A549 (cell line): Measurements from ENCODE around the gene CCDC71. TPM values are rescaled to one million over a fixed set of nuclear protein-coding genes. Genes with fewer than 3 reads are reported as not detected.

ENCODE experiments used
- ATAC-seq, 2 experiments: fragments of 200-7000 bp in 1 of 2; fragments of >200 bp in 1 of 2; cut with Nextera tagmentation in 1 of 2; cut with Tn5 transposase in 1 of 2; 3 replicates each; pipeline versions ENCODE4 v1.8.0 to v1.9.1; 2018 to 2020; ENCODE audit warnings: mild to moderate bottlenecking in 1 of 2, moderate library complexity in 1 of 2
- CTCF ChIA-PET: fragments of 300-600 bp; sonication (Branson Sonifier 250); formaldehyde crosslinking; extraction: SDS; loops from one replicate; lab custom pipeline; 2021; ENCODE audit warnings: antibody characterized with exemption, inconsistent platforms; lab: Yijun Ruan, JAX
- POLR2A ChIA-PET: fragments of 350-600 bp; formaldehyde crosslinking; extraction: SDS; loops from one replicate; lab custom pipeline; 2021; ENCODE audit warnings: antibody characterized with exemption, inconsistent platforms; lab: Yijun Ruan, JAX
- DNase-seq, 2 experiments: peaks; one replicate each; pipeline versions ENCODE4 v3.0.0 to v3.0.0-alpha.2; 2011 to 2016; ENCODE audit warnings: low read depth in 1 of 2, low spot score in 1 of 2
- FAIRE-seq: peaks from 2 replicates; lab custom pipeline; 2011; peaks lifted over from hg19 to GRCh38; lab: Jason Lieb, UNC
- H3K27ac ChIP-seq, 2 experiments: fragments of >200 bp; sonication (Bioruptor Twin); formaldehyde crosslinking; 3 replicates each; pipeline ENCODE4 v1.5.1; 2016 to 2017
- H3K4me1 ChIP-seq: fragments of >200 bp; sonication (Bioruptor Twin); formaldehyde crosslinking; 3 replicates; pipeline ENCODE4 v1.6.1; 2016
- H3K4me2 ChIP-seq: fragments of >200 bp; sonication (Bioruptor Twin); formaldehyde crosslinking; 3 replicates; pipeline ENCODE4 v1.6.1; 2016
- H3K4me3 ChIP-seq: fragments of >200 bp; sonication (Bioruptor Twin); formaldehyde crosslinking; 3 replicates; pipeline ENCODE4 v1.5.1; 2016
- H3K9me3 ChIP-seq: fragments of >200 bp; sonication (Bioruptor Twin); formaldehyde crosslinking; 3 replicates; pipeline ENCODE4 v1.6.1; 2016
- ATOH8 ChIP-seq: fragments of 250-450 bp; sonication (Bioruptor Pico); IDR thresholded peaks from 2 replicates; pipeline ENCODE4 v1.5.0; 2020; ENCODE audit warnings: low read depth, mild to moderate bottlenecking, moderate library complexity
- BHLHE40 ChIP-seq: IDR thresholded peaks from 2 replicates; pipeline ENCODE4 v1.6.1; 2012; ENCODE audit warnings: low read depth, low read length, inconsistent platforms
- CHD2 ChIP-seq: fragments of 150-350 bp; IDR thresholded peaks from 2 replicates; pipeline ENCODE4 v1.6.1; 2014; ENCODE audit warnings: low read length; ENCODE audit not compliant: partially characterized antibody
- EHF ChIP-seq: fragments of 250-450 bp; sonication (Bioruptor Pico); IDR thresholded peaks from 2 replicates; pipeline ENCODE4 v1.5.0; 2020; ENCODE audit warnings: mild to moderate bottlenecking
- ELK1 ChIP-seq: fragments of 150-350 bp; IDR thresholded peaks from 2 replicates; pipeline ENCODE4 v1.6.1; 2014; ENCODE audit warnings: low read depth, mild to moderate bottlenecking, low read length
- ESRRA ChIP-seq: fragments of 150-350 bp; IDR thresholded peaks from 2 replicates; pipeline ENCODE4 v1.6.1; 2014; ENCODE audit warnings: mild to moderate bottlenecking, low read length, borderline replicate concordance
- FOSB ChIP-seq: fragments of 250-450 bp; sonication (Bioruptor Pico); IDR thresholded peaks from 2 replicates; pipeline ENCODE4 v1.5.0; 2020; ENCODE audit warnings: mild to moderate bottlenecking, moderate library complexity
- FOXS1 ChIP-seq: fragments of 250-450 bp; sonication (Bioruptor Pico); IDR thresholded peaks from 2 replicates; pipeline ENCODE4 v1.5.0; 2020; ENCODE audit warnings: mild to moderate bottlenecking, moderate library complexity
- HES2 ChIP-seq: fragments of >200 bp; sonication (Bioruptor Twin); formaldehyde crosslinking; IDR thresholded peaks from 2 replicates; pipeline ENCODE4 v1.6.1; 2016
- HMGXB4 ChIP-seq: fragments of 250-450 bp; sonication (Bioruptor Pico); IDR thresholded peaks from 2 replicates; pipeline ENCODE4 v1.5.0; 2021; ENCODE audit warnings: mild to moderate bottlenecking, moderate library complexity, borderline replicate concordance
- HOXB13 ChIP-seq: fragments of 250-450 bp; sonication (Bioruptor Pico); IDR thresholded peaks from 2 replicates; pipeline ENCODE4 v1.5.0; 2020; ENCODE audit warnings: low read depth, mild to moderate bottlenecking, moderate library complexity
- JUN ChIP-seq, 2 experiments: fragments of >200 bp; sonication (Bioruptor Twin); formaldehyde crosslinking; IDR thresholded peaks; 2 replicates in 1 of 2; 3 replicates in 1 of 2; pipeline ENCODE4 v1.6.1; 2016 to 2017
- KDM1A ChIP-seq: fragments of 200-600 bp; sonication (generic); IDR thresholded peaks from 2 replicates; pipeline ENCODE4 v1.6.1; 2016; ENCODE audit warnings: low read depth, mild to moderate bottlenecking
- MAFK ChIP-seq: fragments of 450-650 bp; IDR thresholded peaks from 2 replicates; pipeline ENCODE4 v1.6.1; 2014; ENCODE audit not compliant: partially characterized antibody
- MAX ChIP-seq: IDR thresholded peaks from 2 replicates; pipeline ENCODE4 v1.6.1; 2012
- NFE2L2 ChIP-seq: fragments of 150-350 bp; conservative IDR thresholded peaks from 2 replicates; pipeline ENCODE4 v1.6.1; 2014; ENCODE audit warnings: low read length
- PHF8 ChIP-seq: fragments of 200-600 bp; sonication (generic); IDR thresholded peaks from 2 replicates; pipeline ENCODE4 v1.6.1; 2016; ENCODE audit warnings: low read depth, mild to moderate bottlenecking, antibody characterized with exemption, moderate library complexity, borderline replicate concordance
- RAD21 ChIP-seq, 2 experiments: fragments of >200 bp in 1 of 2; sonication (Bioruptor Twin) in 1 of 2; formaldehyde crosslinking in 1 of 2; IDR thresholded peaks in 1 of 2; conservative IDR thresholded peaks in 1 of 2; 2 replicates in 1 of 2; 3 replicates in 1 of 2; pipeline ENCODE4 v1.6.1; 2012 to 2018; ENCODE audit warnings: inconsistent platforms in 1 of 2
- RCOR1 ChIP-seq: fragments of 150-350 bp; IDR thresholded peaks from 2 replicates; pipeline ENCODE4 v1.6.1; 2014; ENCODE audit warnings: antibody characterized with exemption, low read length, low read depth
- REST ChIP-seq: fragments of 200-600 bp; sonication (generic); IDR thresholded peaks from 2 replicates; pipeline ENCODE4 v1.6.1; 2016; ENCODE audit warnings: antibody characterized with exemption, mild to moderate bottlenecking, moderate library complexity
- RFX5 ChIP-seq: fragments of 450-650 bp; IDR thresholded peaks from 2 replicates; pipeline ENCODE4 v1.7.1; 2014; ENCODE audit warnings: antibody characterized with exemption, mild to moderate bottlenecking, moderate library complexity
- SMC3 ChIP-seq: fragments of >200 bp; sonication (Bioruptor Twin); formaldehyde crosslinking; IDR thresholded peaks from 3 replicates; pipeline ENCODE4 v1.6.1; 2018; ENCODE audit warnings: inconsistent platforms
- TFCP2L1 ChIP-seq: fragments of 250-450 bp; sonication (Bioruptor Pico); IDR thresholded peaks from 2 replicates; pipeline ENCODE4 v1.5.0; 2021; ENCODE audit warnings: mild to moderate bottlenecking
- TP53 ChIP-seq: fragments of 250-450 bp; sonication (Bioruptor Pico); IDR thresholded peaks from 2 replicates; pipeline ENCODE4 v1.5.0; 2021; ENCODE audit warnings: mild to moderate bottlenecking, moderate library complexity
- WGBS: methylation state at CpG from one replicate; pipeline ENCODE4 v1.1.6; 2017; ENCODE audit errors: missing lambda C conversion rate; 5-methylcytosine and 5-hydroxymethylcytosine counted together
- polyA plus RNA-seq, 4 experiments: library from polyadenylated mRNA; depleted of rRNA in 3 of 4; stranded (reverse); fragments of >200 nt; fragmentation: RNase III in 1 of 4; extraction: RNeasy Plus Mini Kit Qiagen cat#74134 plus additional on column Dnase treatment in 1 of 4; gene quantifications; 2 replicates in 3 of 4; 3 replicates in 1 of 4; pipeline ENCODE4 v1.2.3, GENCODE V29; 2011 to 2017

CCDC71 gene
- polyA plus RNA-seq, 2 of the 4 experiments (the other 2 are of a cell fraction): 9.6 to 13.4 TPM

- Histone ChIP-seq H3K4me3 (peak overlapping the region; percentile 80), H3K4me1 (peaks cover 18% of the 10 kb centered on the region), H3K27ac (peak overlapping the region; percentile 99 to 100), H3K4me2 (peak overlapping the region; percentile 97), H3K9me3 (no peaks in the 10 kb centered on the region)
- no peak for DNase-seq
- 70% methylated on average over 4 of the region's 9 CpGs for WGBS
- POLR2A ChIA-PET: interaction anchor here (1.5 to 2.2 kb wide), 4 partner anchors 11 to 110 kb away, joined by 4 to 12 read pairs (median 7); partner anchors contain the start of genes IMPDH2, NDUFAF3, QRICH1 and USP19
- ATAC-seq: no peak
- TF ChIP-seq ESRRA (no peak), JUN (IDR thresholded peaks at IDR 0.05) (no peak), RCOR1 (no peak), EHF (no peak), RFX5 (no peak), NFE2L2 (no peak), HMGXB4 (CRISPR knock-in tag) (no peak), ELK1 (no peak), RAD21 (conservative IDR thresholded peaks at IDR 0.05 in 1 of 2, IDR thresholded peaks at IDR 0.05 in 1 of 2) (no peak), SMC3 (no peak), PHF8 (no peak), FOXS1 (CRISPR knock-in tag) (no peak), KDM1A (no peak), BHLHE40 (no peak)
- CTCF ChIA-PET: interaction anchor here (0.7 to 1.5 kb wide), 6 partner anchors 15 to 317 kb away, joined by 3 to 5 read pairs (median 4); partner anchors contain the start of gene QRICH1
- no peak for FAIRE-seq
Measured at GRCh38 chr3:49132073-49132436, 34.1 kb downstream of the CCDC71 start.

GRCh38 chr3:49131576-49131975 lies 34.6 kb downstream of the CCDC71 start:
- DNase-seq (no peak), ATAC-seq (no peak), FAIRE-seq (no peak)
- no peak for TF ChIP-seq NFE2L2
- TF ChIP-seq HES2: no peak
- TF ChIP-seq ATOH8 (CRISPR knock-in tag): no peak
- Histone ChIP-seq H3K4me3 (peak overlapping the region; percentile 80), H3K4me2 (peak overlapping the region; percentile 97), H3K4me1 (peaks cover 18% of the 10 kb centered on the region), H3K27ac (peak overlapping the region; percentile 99 to 100; a peak in 4 of 6 replicates), H3K9me3 (no peaks in the 10 kb centered on the region)
- CTCF ChIA-PET: interaction anchor here (0.6 to 1.5 kb wide), 4 partner anchors 37 to 542 kb away, joined by 3 to 5 read pairs (median 4); partner anchors contain the start of gene QRICH1
- POLR2A ChIA-PET: interaction anchor here (2.1 kb wide), 1 partner anchor 11 kb away, joined by 8 read pairs; the partner anchor contains the start of gene USP19
- WGBS: 93% methylated on average over 3 of the region's 6 CpGs

GRCh38 chr3:49131040-49131439 lies 35.1 kb downstream of the CCDC71 start:
- no peak for FAIRE-seq
- Histone ChIP-seq H3K4me1 (peaks cover 18% of the 10 kb centered on the region), H3K9me3 (no peaks in the 10 kb centered on the region), H3K27ac (no peak overlapping the region), H3K4me2 (peak overlapping the region; percentile 97; the same call in 1 of the 3 replicates), H3K4me3 (no peak overlapping the region)
- 100% methylated on average over 4 of the region's 12 CpGs for WGBS
- ATAC-seq: no peak
- ChIA-PET POLR2A (interaction anchor here (2.1 kb wide), 1 partner anchor 10 kb away, joined by 8 read pairs; the partner anchor contains the start of gene USP19), CTCF (interaction anchor here (0.6 kb wide), 1 partner anchor 542 kb away, joined by 3 read pairs; no protein-coding TSS in a partner anchor)
- no peak for DNase-seq
- no peak for TF ChIP-seq FOSB (CRISPR knock-in tag)
- TF ChIP-seq ESRRA: no peak
- TF ChIP-seq TP53: no peak
- no peak for TF ChIP-seq TFCP2L1 (CRISPR knock-in tag)
- TF ChIP-seq HOXB13 (CRISPR knock-in tag): no peak
- TF ChIP-seq REST: no peak
- no peak for TF ChIP-seq MAX
- TF ChIP-seq JUN (IDR thresholded peaks at IDR 0.05): no peak
- TF ChIP-seq MAFK: no peak
- no peak for TF ChIP-seq CHD2
